HepG2 (cell line): ENCODE results near the gene MASP2. TPM values are rescaled to one million over a fixed set of nuclear protein-coding genes. Genes with fewer than 3 reads are reported as not detected.
A peak's percentile ranks its signal among the peaks of the same experiment; 100 is the strongest.

ENCODE experiments used
- HCFC1 ChIP-seq: fragments of 150-350 bp; IDR thresholded peaks from 2 replicates; pipeline ENCODE4 v1.6.1; 2014; ENCODE audit warnings: low read depth, low read length
- HNRNPH1 ChIP-seq: fragments of 200-400 bp; formaldehyde crosslinking; optimal IDR thresholded peaks from 2 replicates; pipeline ENCODE3; 2017; ENCODE audit warnings: mild to moderate bottlenecking, low read depth, low read length
- KLF15 ChIP-seq: sonication (generic); formaldehyde crosslinking; IDR thresholded peaks from 2 replicates; pipeline ENCODE4 v1.8.1; 2023; ENCODE audit warnings: borderline replicate concordance, mild to moderate bottlenecking, inconsistent platforms, missing genetic modification reagents, mixed read lengths
- MED1 ChIP-seq: sonication (generic); formaldehyde crosslinking; IDR thresholded peaks from 2 replicates; pipeline ENCODE4 v1.4.0; 2020; ENCODE audit warnings: missing genetic modification reagents
- NRL ChIP-seq: sonication (generic); formaldehyde crosslinking; IDR thresholded peaks from 2 replicates; pipeline ENCODE4 v1.5.0; 2020; ENCODE audit warnings: missing genetic modification reagents, mild to moderate bottlenecking, moderate library complexity, borderline replicate concordance
- polyA plus RNA-seq, 8 experiments: library from polyadenylated mRNA; depleted of rRNA in 3 of 8; stranded (reverse) in 7 of 8; unstranded in 1 of 8; fragments of >200 nt; fragmentation: Illumina TruSeq in 4 of 8; extraction: Trizol in 4 of 8; gene quantifications; 2 replicates each; pipeline versions ENCODE4 v1.2.1 to v1.2.3, GENCODE V29; 2011 to 2016; ENCODE audit warnings: low read depth in 4 of 8, missing spikeins in 1 of 8, mixed read lengths in 1 of 8; ENCODE audit not compliant: insufficient read depth in 1 of 8
- total RNA-seq, 5 experiments: library from RNA; depleted of rRNA; stranded (reverse); fragments of >200 nt; fragmentation: Illumina TruSeq; extraction: Trizol; gene quantifications; 2 replicates each; pipeline ENCODE4 v1.2.3, GENCODE V29; 2016; ENCODE audit warnings: low read depth in 1 of 5
- TF ChIP-seq, protein P1 (sequence below): sonication (generic); formaldehyde crosslinking; IDR thresholded peaks from 2 replicates; pipeline ENCODE4 v1.5.0; 2020; ENCODE audit warnings: mild to moderate bottlenecking, missing genetic modification reagents, moderate library complexity
- TF ChIP-seq, protein P2 (sequence below): sonication (generic); formaldehyde crosslinking; IDR thresholded peaks from 2 replicates; pipeline ENCODE4 v1.4.0; 2020; ENCODE audit warnings: mild to moderate bottlenecking, missing genetic modification reagents

Gene MASP2
- total and polyA plus RNA-seq, 2 of the 13 experiments (the other 11 are each of a cell fraction or from before 2014, with no cell fraction given), result 7.1 to 11.8 TPM

DNA sequence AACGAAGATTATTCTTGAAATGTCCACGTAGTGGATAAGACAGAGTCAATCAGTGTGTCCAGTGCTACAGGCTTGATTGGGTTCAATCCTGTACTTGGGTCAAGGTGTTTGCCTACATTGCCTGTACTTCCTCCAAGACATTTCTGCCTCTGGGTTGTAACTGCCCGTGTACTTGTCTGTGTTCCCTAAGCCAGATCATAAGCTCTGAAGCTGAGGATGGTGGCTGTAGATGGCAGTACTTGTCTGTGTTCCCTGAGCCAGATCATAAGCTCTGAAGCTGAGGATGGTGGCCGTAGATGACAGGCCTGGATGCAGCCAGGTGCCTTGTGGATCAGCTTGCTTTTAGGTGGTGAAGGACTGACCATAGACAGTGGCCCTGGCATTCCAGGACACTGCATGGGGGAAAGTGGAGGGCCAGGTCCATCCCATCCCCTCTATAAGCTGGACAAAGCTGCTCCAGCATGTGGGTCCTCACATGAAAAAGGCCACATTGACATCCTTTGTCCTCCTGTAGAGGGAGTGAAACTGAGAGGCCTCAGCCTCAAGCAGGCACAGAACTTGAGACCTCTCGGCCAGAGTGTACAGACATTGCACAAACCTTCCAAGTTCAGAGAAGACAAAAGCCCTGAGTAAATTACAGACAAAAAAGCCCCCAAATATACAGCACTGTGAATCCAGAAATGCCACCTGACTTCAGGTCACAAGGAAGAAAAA, 14.8 kb upstream of the MASP2 start (continued):
- TF ChIP-seq, protein P1, sequence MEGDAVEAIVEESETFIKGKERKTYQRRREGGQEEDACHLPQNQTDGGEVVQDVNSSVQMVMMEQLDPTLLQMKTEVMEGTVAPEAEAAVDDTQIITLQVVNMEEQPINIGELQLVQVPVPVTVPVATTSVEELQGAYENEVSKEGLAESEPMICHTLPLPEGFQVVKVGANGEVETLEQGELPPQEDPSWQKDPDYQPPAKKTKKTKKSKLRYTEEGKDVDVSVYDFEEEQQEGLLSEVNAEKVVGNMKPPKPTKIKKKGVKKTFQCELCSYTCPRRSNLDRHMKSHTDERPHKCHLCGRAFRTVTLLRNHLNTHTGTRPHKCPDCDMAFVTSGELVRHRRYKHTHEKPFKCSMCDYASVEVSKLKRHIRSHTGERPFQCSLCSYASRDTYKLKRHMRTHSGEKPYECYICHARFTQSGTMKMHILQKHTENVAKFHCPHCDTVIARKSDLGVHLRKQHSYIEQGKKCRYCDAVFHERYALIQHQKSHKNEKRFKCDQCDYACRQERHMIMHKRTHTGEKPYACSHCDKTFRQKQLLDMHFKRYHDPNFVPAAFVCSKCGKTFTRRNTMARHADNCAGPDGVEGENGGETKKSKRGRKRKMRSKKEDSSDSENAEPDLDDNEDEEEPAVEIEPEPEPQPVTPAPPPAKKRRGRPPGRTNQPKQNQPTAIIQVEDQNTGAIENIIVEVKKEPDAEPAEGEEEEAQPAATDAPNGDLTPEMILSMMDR (CRISPR knock-in tag), result peak; percentile 37
- TF ChIP-seq NRL (CRISPR knock-in tag) (no peak), MED1 (CRISPR knock-in tag) (no peak), HCFC1 (no peak), HNRNPH1 (no peak), KLF15 (CRISPR knock-in tag) (no peak)
- TF ChIP-seq, protein P2, sequence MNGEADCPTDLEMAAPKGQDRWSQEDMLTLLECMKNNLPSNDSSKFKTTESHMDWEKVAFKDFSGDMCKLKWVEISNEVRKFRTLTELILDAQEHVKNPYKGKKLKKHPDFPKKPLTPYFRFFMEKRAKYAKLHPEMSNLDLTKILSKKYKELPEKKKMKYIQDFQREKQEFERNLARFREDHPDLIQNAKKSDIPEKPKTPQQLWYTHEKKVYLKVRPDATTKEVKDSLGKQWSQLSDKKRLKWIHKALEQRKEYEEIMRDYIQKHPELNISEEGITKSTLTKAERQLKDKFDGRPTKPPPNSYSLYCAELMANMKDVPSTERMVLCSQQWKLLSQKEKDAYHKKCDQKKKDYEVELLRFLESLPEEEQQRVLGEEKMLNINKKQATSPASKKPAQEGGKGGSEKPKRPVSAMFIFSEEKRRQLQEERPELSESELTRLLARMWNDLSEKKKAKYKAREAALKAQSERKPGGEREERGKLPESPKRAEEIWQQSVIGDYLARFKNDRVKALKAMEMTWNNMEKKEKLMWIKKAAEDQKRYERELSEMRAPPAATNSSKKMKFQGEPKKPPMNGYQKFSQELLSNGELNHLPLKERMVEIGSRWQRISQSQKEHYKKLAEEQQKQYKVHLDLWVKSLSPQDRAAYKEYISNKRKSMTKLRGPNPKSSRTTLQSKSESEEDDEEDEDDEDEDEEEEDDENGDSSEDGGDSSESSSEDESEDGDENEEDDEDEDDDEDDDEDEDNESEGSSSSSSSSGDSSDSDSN (CRISPR knock-in tag), result peak; percentile 41; the same call in 1 of the 2 replicates
